ENCODE measurements around the gene SLC45A1. TPM values are rescaled to one million over a fixed set of nuclear protein-coding genes. Genes with fewer than 3 reads are reported as not detected.

Gene SLC45A1
- total RNA-seq, 2 experiments from 2014 or later: 0.16 to 0.56 TPM

DNA sequence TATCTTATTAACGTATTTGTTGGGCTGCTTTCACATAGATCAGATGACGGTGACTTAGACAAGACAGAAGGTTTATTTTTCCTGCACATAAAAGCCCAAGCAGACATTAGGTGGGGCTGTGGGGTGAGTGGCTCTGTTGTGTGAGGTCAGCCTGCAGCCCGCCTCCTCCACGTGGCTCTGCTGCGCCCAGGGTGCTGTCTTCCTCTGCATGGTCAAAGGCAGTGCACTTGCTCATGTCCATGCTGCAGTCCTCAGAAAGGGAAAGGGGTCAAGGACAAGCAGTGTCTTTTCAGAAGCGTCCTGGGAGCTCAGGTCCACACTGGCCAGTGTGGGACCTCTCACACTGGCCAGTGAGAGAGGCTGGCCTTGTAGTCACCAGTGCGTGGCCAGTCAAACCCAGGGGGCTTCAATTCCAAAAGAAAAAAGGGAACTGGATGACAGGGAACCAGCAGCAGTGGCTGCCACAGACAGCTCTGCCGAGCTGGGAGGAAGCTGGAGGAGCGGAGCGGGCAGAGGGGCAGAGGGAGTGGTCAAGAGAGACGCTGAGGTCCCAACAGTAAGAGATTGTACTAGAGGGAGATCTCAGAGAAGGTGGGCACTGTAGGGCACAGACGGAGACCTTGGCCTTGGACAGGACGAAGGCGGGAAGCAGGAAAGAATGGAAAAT is 35.9 kb upstream of the SLC45A1 start:
- ATAC-seq (no peak), DNase-seq (no peak)
- Mint-ChIP-seq H3K9me3 (no peaks in the 10 kb centered on the region), H3K27ac (no peak overlapping the region), H3K4me1 (ENCODE audit: low read depth) (peaks cover 7% of the 10 kb centered on the region), H3K27me3 (peaks cover 30% of the 10 kb centered on the region), H3K36me3 (ENCODE audit: low read depth) (no peaks in the 10 kb centered on the region), H3K4me3 (no peak overlapping the region)
- POLR2A ChIA-PET: no interaction called here
- CTCF ChIA-PET: no interaction called here
- no peak for TF ChIP-seq CTCF (IDR thresholded peaks at IDR 0.05)
- intact Hi-C loops (cut with micrococcal nuclease): no loop called here

- peak; percentile 43 for DNase-seq
- intact Hi-C loops (cut with micrococcal nuclease): no loop called here
- peaks cover 30% of the 10 kb centered on the region for H3K27me3 Mint-ChIP-seq
These were observed 34.6 kb upstream of the SLC45A1 start for GRCh38 chr1:8283058-8283884.

GRCh38 chr1:8284127-8284526 is 33.8 kb upstream of the SLC45A1 start:
- peaks cover 7% of the 10 kb centered on the region for H3K4me1 Mint-ChIP-seq (ENCODE audit: low read depth)
- H3K36me3 Mint-ChIP-seq (ENCODE audit: low read depth): no peaks in the 10 kb centered on the region
- no peak overlapping the region for H3K4me3 Mint-ChIP-seq
- POLR2A ChIA-PET: no interaction called here
- H3K9me3 Mint-ChIP-seq: no peaks in the 10 kb centered on the region
- TF ChIP-seq CTCF (IDR thresholded peaks at IDR 0.05): no peak
- intact Hi-C loops (cut with micrococcal nuclease): no loop called here
- CTCF ChIA-PET: interaction anchor here (1.1 to 1.2 kb wide), 2 partner anchors 253 to 269 kb away, joined by 3 read pairs; no protein-coding TSS in a partner anchor
- no peak overlapping the region for H3K27ac Mint-ChIP-seq
- ATAC-seq (no peak), DNase-seq (no peak)
- H3K27me3 Mint-ChIP-seq: peaks cover 28% of the 10 kb centered on the region

More at GRCh38 chr1:8283058-8283884, 34.6 kb upstream of the SLC45A1 start:
- Mint-ChIP-seq H3K27ac (no peak overlapping the region), H3K36me3 (ENCODE audit: low read depth) (no peaks in the 10 kb centered on the region), H3K9me3 (no peaks in the 10 kb centered on the region), H3K4me1 (ENCODE audit: low read depth) (peaks cover 7% of the 10 kb centered on the region), H3K4me3 (no peak overlapping the region)
- ChIA-PET CTCF (no interaction called here), POLR2A (no interaction called here)
- ATAC-seq: peak; percentile 73
- no peak for TF ChIP-seq CTCF (IDR thresholded peaks at IDR 0.05)

GRCh38 chr1:8285103-8285502 is 32.8 kb upstream of the SLC45A1 start:
- DNase-seq (no peak), ATAC-seq (no peak)
- Mint-ChIP-seq H3K27me3 (peaks cover 28% of the 10 kb centered on the region), H3K4me3 (no peak overlapping the region), H3K4me1 (ENCODE audit: low read depth) (peaks cover 7% of the 10 kb centered on the region), H3K9me3 (no peaks in the 10 kb centered on the region), H3K27ac (no peak overlapping the region), H3K36me3 (ENCODE audit: low read depth) (no peaks in the 10 kb centered on the region)
- intact Hi-C loops (cut with micrococcal nuclease): no loop called here
- TF ChIP-seq CTCF (IDR thresholded peaks at IDR 0.05): no peak
- CTCF ChIA-PET: interaction anchor here (1.2 kb wide), 1 partner anchor 270 kb away, joined by 3 read pairs; no protein-coding TSS in a partner anchor
- POLR2A ChIA-PET: interaction anchor here (0.5 kb wide), 1 partner anchor 62 kb away, joined by 3 read pairs; no protein-coding TSS in a partner anchor

DNA sequence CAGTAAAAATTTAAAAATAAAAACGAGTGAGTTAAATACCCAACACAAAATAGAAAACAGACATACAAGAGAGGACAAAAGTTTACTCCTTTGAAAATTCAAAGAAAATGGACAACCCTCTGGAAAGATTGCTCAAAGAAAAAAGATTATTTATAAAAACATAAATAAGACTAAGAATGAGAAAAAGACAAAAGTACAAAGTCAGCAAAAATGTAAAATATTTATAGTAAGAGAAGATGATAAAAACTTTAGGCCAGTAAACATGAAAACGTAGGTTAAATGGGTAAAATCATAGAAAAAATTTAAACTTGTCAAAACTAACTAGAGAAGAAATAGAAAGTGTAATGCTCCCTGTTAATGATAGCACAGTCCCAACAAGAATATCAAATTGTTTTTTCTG is 31.9 kb upstream of the SLC45A1 start:
- intact Hi-C loops (cut with micrococcal nuclease): no loop called here
- peaks cover 26% of the 10 kb centered on the region for H3K27me3 Mint-ChIP-seq
- no peak for TF ChIP-seq CTCF (IDR thresholded peaks at IDR 0.05)
- H3K36me3 Mint-ChIP-seq (ENCODE audit: low read depth): no peaks in the 10 kb centered on the region
- H3K4me1 Mint-ChIP-seq (ENCODE audit: low read depth): peaks cover 7% of the 10 kb centered on the region
- POLR2A ChIA-PET: no interaction called here
- H3K4me3 Mint-ChIP-seq: no peak overlapping the region
- no peaks in the 10 kb centered on the region for H3K9me3 Mint-ChIP-seq
- DNase-seq: no peak
- no peak overlapping the region for H3K27ac Mint-ChIP-seq
- ATAC-seq: no peak
- CTCF ChIA-PET: no interaction called here

Measured in activated CD8-positive, alpha-beta T cell treated with anti-CD3 and anti-CD28 coated beads for 36 hours (primary cell).